DMS114 treated with DMSO at 0.1 percent for 48 hours (cell line): Measurements from ENCODE around the gene KLF16.

Experiments
- DNase-seq: peaks from one replicate; lab custom pipeline; 2025; ENCODE audit not compliant: unreplicated experiment; lab: John Stamatoyannopoulos, UW

The KLF16 gene

GRCh38 chr19:1809678-1810077 lies 53.7 kb downstream of the KLF16 start:
- DNase-seq, result no peak

DNA sequence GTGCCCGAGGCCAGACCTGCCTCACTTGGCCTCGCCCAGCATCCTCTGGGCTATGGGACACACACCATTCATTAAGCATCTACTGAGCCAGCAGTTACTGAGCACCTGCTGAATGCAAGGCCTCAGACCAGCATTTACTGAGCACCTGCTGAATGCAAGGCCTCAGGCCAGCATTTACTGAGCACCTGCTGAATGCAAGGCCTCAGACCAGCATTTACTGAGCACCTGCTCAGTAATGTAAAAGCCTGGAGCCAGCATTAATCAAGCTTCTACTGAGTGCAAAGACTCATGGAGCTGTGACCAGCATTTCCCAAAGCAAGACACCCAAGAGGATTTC lies 55.0 kb downstream of the KLF16 start:
- no peak for DNase-seq

GRCh38 chr19:1807695-1808394 lies 55.5 kb downstream of the KLF16 start:
- no peak for DNase-seq

- DNase-seq, result no peak
Observed at GRCh38 chr19:1807030-1807694, 56.2 kb downstream of the KLF16 start.

DNA sequence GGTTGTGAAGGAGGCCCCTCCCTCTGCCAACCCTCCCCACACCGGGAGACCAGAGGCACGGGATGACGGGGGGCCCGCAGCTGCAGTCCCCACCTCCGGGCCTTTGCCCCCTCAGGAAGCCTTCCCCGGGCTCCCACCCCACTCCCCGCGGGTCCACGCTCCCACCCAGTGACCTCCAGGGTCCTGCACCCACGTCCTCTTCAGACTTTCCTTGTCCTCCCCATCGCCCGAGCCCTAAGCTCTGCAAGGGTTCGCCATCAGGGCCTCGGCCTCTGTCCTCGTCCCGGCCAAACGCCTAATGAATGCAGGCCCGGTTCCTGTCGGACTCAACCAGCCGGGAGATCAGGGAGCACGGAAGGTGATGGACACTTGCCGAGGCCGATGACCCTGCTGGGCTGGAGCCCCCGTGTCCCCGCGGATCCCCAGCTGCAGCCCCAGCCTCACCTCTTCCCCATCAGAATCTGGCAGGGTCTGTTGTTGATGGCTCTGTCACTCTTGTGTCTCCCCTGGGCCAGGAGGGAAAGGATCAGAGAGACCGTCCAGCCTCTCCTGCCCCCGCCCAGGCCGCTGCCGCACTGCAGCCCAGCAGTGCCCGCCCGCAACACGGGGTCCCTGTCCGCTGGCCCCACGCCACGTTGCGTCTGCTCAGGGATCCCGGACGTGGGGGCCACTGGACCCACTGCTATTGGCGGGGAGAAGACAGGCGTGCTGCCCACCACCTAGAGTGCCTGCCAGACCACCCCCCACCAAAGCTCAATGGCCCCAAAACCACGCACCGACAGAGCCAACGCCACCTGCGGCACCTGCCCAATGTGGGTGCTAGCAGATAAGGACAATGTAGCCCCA lies 57.0 kb downstream of the KLF16 start:
- no peak for DNase-seq

DNA sequence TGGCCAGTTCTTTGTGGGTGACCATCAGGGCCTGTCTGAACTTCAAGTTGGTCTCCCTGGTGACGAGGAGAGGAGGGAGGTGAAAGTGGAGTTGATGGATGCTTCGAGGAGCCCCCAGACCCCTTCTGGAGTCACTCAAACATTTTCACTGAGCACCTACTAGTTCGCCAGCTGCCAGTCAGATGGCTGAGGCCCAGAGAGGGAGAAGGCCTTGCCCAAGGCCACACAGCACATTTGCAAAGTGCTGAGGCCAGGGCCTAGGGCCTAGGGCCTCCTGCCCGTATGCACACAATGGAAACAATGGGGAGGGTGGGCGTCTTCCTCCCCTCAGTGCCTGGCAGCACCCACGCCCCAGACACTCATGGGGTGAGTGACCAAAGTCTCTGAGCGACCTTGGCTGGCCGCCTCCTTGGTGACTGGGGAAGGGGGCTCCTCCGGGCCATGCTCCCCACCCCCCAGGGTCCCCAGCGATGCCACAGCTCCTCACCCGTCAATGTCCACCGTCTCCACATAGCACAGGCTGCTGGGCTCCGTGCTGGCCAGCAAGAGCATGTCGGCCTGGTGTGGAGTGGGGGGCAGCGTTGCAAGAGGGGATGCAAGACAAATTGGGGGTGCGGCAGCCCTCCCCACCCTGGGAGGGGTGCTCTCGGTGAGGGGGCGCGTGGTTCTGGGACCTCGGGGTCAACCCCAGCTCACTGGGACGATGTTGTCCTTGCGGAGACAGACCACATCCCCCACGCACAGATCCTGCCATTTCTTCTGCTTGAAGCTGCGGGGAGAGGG lies 57.8 kb downstream of the KLF16 start:
- DNase-seq, result no peak

DNA sequence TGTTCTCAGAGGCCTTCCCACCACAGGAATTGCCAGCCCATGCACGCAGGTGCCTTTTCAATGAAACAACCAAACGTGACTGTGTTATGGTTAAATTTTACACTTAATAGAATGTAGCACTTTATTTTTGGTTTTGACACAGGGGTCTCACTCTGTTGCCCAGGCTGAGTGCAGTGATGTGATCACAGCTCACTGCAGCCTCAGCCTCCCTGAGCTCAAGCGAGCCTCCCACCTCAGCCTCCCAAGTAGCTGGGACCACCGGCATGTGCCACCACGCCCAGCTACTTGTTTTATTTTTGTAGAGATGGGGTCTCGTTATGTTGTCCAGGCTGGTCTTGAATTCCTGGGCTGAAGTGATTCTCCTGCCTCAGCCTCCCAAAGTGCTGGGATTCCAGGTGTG lies 58.5 kb downstream of the KLF16 start:
- no peak for DNase-seq
